Smooth muscle cell (in vitro differentiated cells): ENCODE data around the gene FAM151A. TPM values are rescaled to one million over a fixed set of nuclear protein-coding genes. Genes with fewer than 3 reads are reported as not detected.

Source experiments
- DNase-seq: peaks from one replicate; lab custom pipeline; 2025; ENCODE audit not compliant: unreplicated experiment; lab: John Stamatoyannopoulos, UW
- H2AFZ ChIP-seq: fragments of 200-600 bp; sonication (generic); 2 replicates; pipeline ENCODE4 v1.6.0; 2016; ENCODE audit warnings: antibody characterized with exemption, low read depth, mild to moderate bottlenecking
- H3F3A ChIP-seq: fragments of 200-600 bp; sonication (generic); 2 replicates; pipeline ENCODE4 v1.6.0; 2017; ENCODE audit warnings: antibody characterized with exemption, low read depth
- H3K27ac ChIP-seq: fragments of 200-600 bp; sonication (generic); 2 replicates; pipeline ENCODE4 v1.5.1; 2016; ENCODE audit warnings: low read depth, mild to moderate bottlenecking
- H3K27me3 ChIP-seq: fragments of 200-600 bp; sonication (generic); 2 replicates; pipeline ENCODE4 v1.6.1; 2016; ENCODE audit warnings: low read depth, mild to moderate bottlenecking
- H3K36me3 ChIP-seq: fragments of 200-600 bp; sonication (generic); 2 replicates; pipeline ENCODE4 v1.5.1; 2016; ENCODE audit warnings: low read depth
- H3K4me1 ChIP-seq: fragments of 200-600 bp; sonication (generic); 2 replicates; pipeline ENCODE4 v1.5.1; 2016; ENCODE audit warnings: low read depth
- H3K4me2 ChIP-seq: fragments of 200-600 bp; sonication (generic); 2 replicates; pipeline ENCODE4 v1.6.0; 2016; ENCODE audit warnings: mild to moderate bottlenecking
- H3K4me3 ChIP-seq: fragments of 200-600 bp; sonication (generic); 2 replicates; pipeline ENCODE4 v1.5.1; 2016; ENCODE audit warnings: mild to moderate bottlenecking
- H3K79me2 ChIP-seq: fragments of 200-600 bp; sonication (generic); 2 replicates; pipeline ENCODE4 v1.6.0; 2016; ENCODE audit warnings: low read depth, mild to moderate bottlenecking
- H3K9ac ChIP-seq: fragments of 200-600 bp; sonication (generic); 2 replicates; pipeline ENCODE4 v1.6.0; 2016; ENCODE audit warnings: low read depth
- H3K9me3 ChIP-seq: fragments of 200-600 bp; sonication (generic); replicated peaks from 2 replicates; pipeline ENCODE4 v1.5.1; 2016; ENCODE audit warnings: low read depth
- H4K20me1 ChIP-seq: fragments of 200-600 bp; sonication (generic); 2 replicates; pipeline ENCODE4 v1.6.0; 2016; ENCODE audit warnings: low read depth
- WGBS: methylation state at CpG from one replicate; pipeline ENCODE4 v1.1.7; 2016; ENCODE audit warnings: low lambda C conversion rate; 5-methylcytosine and 5-hydroxymethylcytosine counted together
- polyA plus RNA-seq: library from polyadenylated mRNA; unstranded; fragments of >200 nt; fragmentation: Nextera tagmentation; extraction: Ambion mirVana; gene quantifications from 2 replicates; pipeline ENCODE4 v1.2.1, GENCODE V29; 2016
- total RNA-seq: library from RNA; depleted of rRNA; stranded (reverse); fragments of >200 nt; gene quantifications from 2 replicates; pipeline ENCODE4 v1.2.3, GENCODE V29; 2014
- TF ChIP-seq, protein P1 (sequence below): fragments of 200-600 bp; sonication (generic); IDR thresholded peaks from 2 replicates; pipeline ENCODE4 v1.5.1; 2017; ENCODE audit warnings: borderline replicate concordance, mild to moderate bottlenecking, antibody characterized with exemption; ENCODE audit not compliant: insufficient read depth, poor library complexity, severe bottlenecking

Gene FAM151A
- total and polyA plus RNA-seq, 2 experiments from 2014 or later, result not detected

DNA sequence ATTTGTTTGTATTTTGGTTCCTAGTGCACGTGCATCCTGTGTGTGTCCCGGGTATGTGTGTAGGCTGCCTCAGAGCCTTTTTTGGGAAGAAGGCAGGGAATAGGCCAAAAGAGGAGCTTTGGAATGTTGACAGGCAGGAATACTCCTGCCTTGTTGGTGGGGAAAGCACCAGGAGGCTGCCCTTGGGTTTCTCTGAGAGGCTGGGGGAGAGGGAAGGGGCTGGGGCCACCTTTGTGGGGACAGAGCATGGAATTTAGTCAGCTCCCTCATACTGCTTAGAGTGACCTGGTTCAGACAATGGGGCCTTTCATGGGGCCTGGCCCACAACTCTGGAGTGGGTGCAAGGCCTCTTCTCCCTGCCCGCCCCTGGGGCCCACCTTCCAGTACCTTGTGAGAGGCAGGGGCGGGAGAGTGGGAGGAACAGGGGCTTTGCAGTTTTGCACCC, 44.0 kb downstream of the FAM151A start:
- Histone ChIP-seq H3K9me3 (no peaks in the 10 kb centered on the region), H4K20me1 (no peaks in the 10 kb centered on the region), H3K9ac (no peak overlapping the region), H3K4me1 (peaks cover 15% of the 10 kb centered on the region), H3K36me3 (no peaks in the 10 kb centered on the region), H3K27ac (no peak overlapping the region), H3K4me2 (peak overlapping the region; percentile 26), H3K27me3 (no peaks in the 10 kb centered on the region), H3F3A (no peaks in the 10 kb centered on the region), H3K79me2 (no peaks in the 10 kb centered on the region), H3K4me3 (no peak overlapping the region), H2AFZ (no peak overlapping the region)
- WGBS, result 46% methylated on average over 4 of the region's 4 CpGs
- DNase-seq, result no peak
- TF ChIP-seq, protein P1, sequence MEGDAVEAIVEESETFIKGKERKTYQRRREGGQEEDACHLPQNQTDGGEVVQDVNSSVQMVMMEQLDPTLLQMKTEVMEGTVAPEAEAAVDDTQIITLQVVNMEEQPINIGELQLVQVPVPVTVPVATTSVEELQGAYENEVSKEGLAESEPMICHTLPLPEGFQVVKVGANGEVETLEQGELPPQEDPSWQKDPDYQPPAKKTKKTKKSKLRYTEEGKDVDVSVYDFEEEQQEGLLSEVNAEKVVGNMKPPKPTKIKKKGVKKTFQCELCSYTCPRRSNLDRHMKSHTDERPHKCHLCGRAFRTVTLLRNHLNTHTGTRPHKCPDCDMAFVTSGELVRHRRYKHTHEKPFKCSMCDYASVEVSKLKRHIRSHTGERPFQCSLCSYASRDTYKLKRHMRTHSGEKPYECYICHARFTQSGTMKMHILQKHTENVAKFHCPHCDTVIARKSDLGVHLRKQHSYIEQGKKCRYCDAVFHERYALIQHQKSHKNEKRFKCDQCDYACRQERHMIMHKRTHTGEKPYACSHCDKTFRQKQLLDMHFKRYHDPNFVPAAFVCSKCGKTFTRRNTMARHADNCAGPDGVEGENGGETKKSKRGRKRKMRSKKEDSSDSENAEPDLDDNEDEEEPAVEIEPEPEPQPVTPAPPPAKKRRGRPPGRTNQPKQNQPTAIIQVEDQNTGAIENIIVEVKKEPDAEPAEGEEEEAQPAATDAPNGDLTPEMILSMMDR, result no peak

DNA sequence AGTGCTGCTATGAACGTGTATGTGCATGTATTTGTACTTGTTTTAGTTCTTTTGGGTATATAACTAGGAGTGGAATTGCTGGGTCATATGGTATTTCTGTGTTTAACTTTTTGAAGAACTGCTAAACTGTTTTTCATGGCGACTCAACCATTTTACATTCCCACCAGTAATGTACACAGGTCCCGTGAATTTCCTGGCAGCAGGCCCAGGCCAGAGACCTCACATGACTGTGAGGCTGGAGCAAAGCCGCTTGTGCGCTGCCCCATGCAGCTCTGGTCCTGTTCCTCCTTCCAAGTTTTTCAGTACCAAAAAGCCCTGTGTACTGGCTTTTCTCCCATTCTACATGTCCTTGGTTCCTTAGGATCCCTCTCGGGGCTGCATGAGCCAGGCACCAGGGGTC, 45.7 kb downstream of the FAM151A start:
- Histone ChIP-seq H3K79me2 (no peaks in the 10 kb centered on the region), H3K4me3 (no peak overlapping the region), H3K4me2 (no peak overlapping the region), H3K9ac (no peak overlapping the region), H3K27me3 (no peaks in the 10 kb centered on the region), H2AFZ (no peak overlapping the region), H4K20me1 (no peaks in the 10 kb centered on the region), H3F3A (no peaks in the 10 kb centered on the region), H3K9me3 (no peaks in the 10 kb centered on the region), H3K36me3 (no peaks in the 10 kb centered on the region), H3K4me1 (peaks cover 9% of the 10 kb centered on the region), H3K27ac (no peak overlapping the region)
- TF ChIP-seq, protein P1, result no peak
- DNase-seq, result no peak
- WGBS, result 71% methylated on average over 6 of the region's 6 CpGs

DNA sequence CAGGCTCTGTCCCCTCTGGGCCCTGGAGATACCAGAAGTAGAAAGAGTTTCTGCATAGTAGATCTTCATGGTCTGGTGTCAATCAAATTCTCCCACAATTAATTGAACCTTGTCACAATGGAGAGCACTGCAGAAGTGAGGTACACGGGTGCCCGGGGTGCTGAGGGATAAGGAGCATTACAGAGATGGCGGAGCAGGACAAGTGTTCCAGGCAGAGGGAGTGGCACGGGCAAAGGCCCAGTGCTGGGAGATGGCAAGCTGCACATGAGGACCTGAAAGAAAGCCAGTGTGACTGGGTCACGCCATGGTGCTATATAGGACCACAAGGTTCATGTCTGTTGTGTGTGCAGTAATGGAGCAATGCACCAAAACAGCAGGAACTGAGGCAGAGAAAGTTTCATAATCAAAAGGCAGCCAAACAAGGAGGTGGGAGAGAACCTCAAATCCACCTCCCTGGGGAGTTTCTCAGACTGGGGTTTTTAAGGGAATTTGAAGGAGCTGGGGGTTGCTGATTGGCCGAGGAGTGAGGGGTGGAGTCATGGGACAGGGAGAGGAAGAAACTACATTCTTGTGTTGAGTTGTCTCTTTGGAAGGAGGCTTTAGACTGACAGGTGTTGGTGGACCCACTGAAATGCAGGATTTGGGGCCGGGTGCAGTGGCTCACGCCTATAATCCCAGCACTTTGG, 47.6 kb downstream of the FAM151A start:
- no peak overlapping the region for H3K9ac ChIP-seq
- H3K4me2 ChIP-seq, result no peak overlapping the region
- WGBS, result 91% methylated on average over 8 of the region's 8 CpGs
- no peak overlapping the region for H3K27ac ChIP-seq
- no peak overlapping the region for H3K4me3 ChIP-seq
- no peaks in the 10 kb centered on the region for H3K9me3 ChIP-seq
- no peaks in the 10 kb centered on the region for H3K36me3 ChIP-seq
- H3K4me1 ChIP-seq, result peaks cover 22% of the 10 kb centered on the region
- no peaks in the 10 kb centered on the region for H3K27me3 ChIP-seq
- H2AFZ ChIP-seq, result no peak overlapping the region
- H3F3A ChIP-seq, result no peaks in the 10 kb centered on the region
- DNase-seq, result no peak
- TF ChIP-seq, protein P1, result no peak
- no peaks in the 10 kb centered on the region for H4K20me1 ChIP-seq
- H3K79me2 ChIP-seq, result no peaks in the 10 kb centered on the region

DNA sequence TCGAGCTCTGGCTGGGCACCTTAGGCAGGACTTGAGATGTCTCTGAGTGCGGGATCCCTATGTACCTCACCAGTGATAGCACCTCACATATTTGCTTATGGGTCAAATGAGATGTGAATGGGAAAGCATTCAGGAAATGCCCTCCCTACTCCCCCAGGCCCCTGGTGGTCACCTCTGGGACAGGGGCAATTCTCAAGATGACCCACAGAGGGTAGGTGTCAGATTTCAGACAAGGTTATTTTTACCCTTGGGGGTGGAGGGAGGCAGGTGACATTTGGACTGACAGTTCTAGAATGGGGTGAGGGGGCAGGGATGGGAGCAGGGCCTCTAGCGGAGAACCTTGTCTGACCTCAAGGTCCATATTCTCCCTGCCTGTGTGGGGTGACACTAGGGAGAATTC, 48.2 kb downstream of the FAM151A start:
- Histone ChIP-seq H3K4me3 (no peak overlapping the region), H3K79me2 (no peaks in the 10 kb centered on the region), H4K20me1 (no peaks in the 10 kb centered on the region), H3K9me3 (no peaks in the 10 kb centered on the region), H2AFZ (no peak overlapping the region), H3K4me2 (no peak overlapping the region), H3K27me3 (no peaks in the 10 kb centered on the region), H3K27ac (no peak overlapping the region), H3K9ac (no peak overlapping the region), H3K36me3 (no peaks in the 10 kb centered on the region), H3K4me1 (peaks cover 22% of the 10 kb centered on the region), H3F3A (no peaks in the 10 kb centered on the region)
- 95% methylated on average over 3 of the region's 3 CpGs for WGBS
- no peak for DNase-seq
- TF ChIP-seq, protein P1, result no peak
